HepG2 (cell line): ENCODE measurements around the gene PRSS12. TPM values are rescaled to one million over a fixed set of nuclear protein-coding genes. Genes with fewer than 3 reads are reported as not detected.

Source experiments
- HDAC1 ChIP-seq: sonication (generic); formaldehyde crosslinking; IDR thresholded peaks from 2 replicates; pipeline ENCODE4 v1.5.1; 2020; ENCODE audit warnings: mild to moderate bottlenecking, missing genetic modification reagents
- HNF1A ChIP-seq, 2 experiments: sonication (generic) in 1 of 2; formaldehyde crosslinking in 1 of 2; IDR thresholded peaks; 2 replicates each; pipeline versions ENCODE4 v1.4.0 to v1.6.1; 2016 to 2020; ENCODE audit warnings: borderline replicate concordance in 1 of 2, low read depth in 1 of 2, mild to moderate bottlenecking in 1 of 2, missing genetic modification reagents in 1 of 2
- PAXIP1 ChIP-seq: sonication (generic); formaldehyde crosslinking; conservative IDR thresholded peaks from 2 replicates; pipeline ENCODE4 v1.4.0; 2020; ENCODE audit warnings: mild to moderate bottlenecking, missing genetic modification reagents, moderate library complexity
- RFX5 ChIP-seq: IDR thresholded peaks from 2 replicates; pipeline ENCODE4 v1.6.1; 2011; ENCODE audit warnings: low read depth, low read length, improper control_type of control experiment
- SIN3B ChIP-seq: fragments of 150-350 bp; IDR thresholded peaks from 2 replicates; pipeline ENCODE4 v1.6.1; 2014; ENCODE audit warnings: low read length
- ZNF225 ChIP-seq: sonication (generic); formaldehyde crosslinking; IDR thresholded peaks from 2 replicates; pipeline ENCODE4 v1.4.0; 2020; ENCODE audit warnings: mild to moderate bottlenecking, missing genetic modification reagents
- ZNF431 ChIP-seq: sonication (generic); formaldehyde crosslinking; IDR thresholded peaks from 2 replicates; pipeline ENCODE4 v1.9.0; 2022; ENCODE audit warnings: missing genetic modification reagents, low read depth, mild to moderate bottlenecking, borderline replicate concordance
- ZNF790 ChIP-seq: sonication (generic); formaldehyde crosslinking; IDR thresholded peaks from 2 replicates; pipeline ENCODE4 v1.8.0; 2022; ENCODE audit warnings: missing genetic modification reagents, mild to moderate bottlenecking, borderline replicate concordance
- polyA plus RNA-seq, 8 experiments: library from polyadenylated mRNA; depleted of rRNA in 3 of 8; stranded (reverse) in 7 of 8; unstranded in 1 of 8; fragments of >200 nt; fragmentation: Illumina TruSeq in 4 of 8; extraction: Trizol in 4 of 8; gene quantifications; 2 replicates each; pipeline versions ENCODE4 v1.2.1 to v1.2.3, GENCODE V29; 2011 to 2016; ENCODE audit warnings: low read depth in 4 of 8, missing spikeins in 1 of 8, mixed read lengths in 1 of 8; ENCODE audit not compliant: insufficient read depth in 1 of 8
- total RNA-seq, 5 experiments: library from RNA; depleted of rRNA; stranded (reverse); fragments of >200 nt; fragmentation: Illumina TruSeq; extraction: Trizol; gene quantifications; 2 replicates each; pipeline ENCODE4 v1.2.3, GENCODE V29; 2016; ENCODE audit warnings: low read depth in 1 of 5
- TF ChIP-seq, protein P1 (sequence below): sonication (generic); formaldehyde crosslinking; IDR thresholded peaks from 2 replicates; pipeline ENCODE4 v1.4.0; 2020; ENCODE audit warnings: mild to moderate bottlenecking, missing genetic modification reagents
- TF ChIP-seq, protein P2 (sequence below): sonication (generic); formaldehyde crosslinking; IDR thresholded peaks from 2 replicates; pipeline ENCODE4 v1.9.0; 2021; ENCODE audit warnings: missing genetic modification reagents, mild to moderate bottlenecking, borderline replicate concordance
- TF ChIP-seq, protein P3 (sequence below): sonication (generic); formaldehyde crosslinking; IDR thresholded peaks from 2 replicates; pipeline ENCODE4 v1.4.0; 2020; ENCODE audit warnings: mild to moderate bottlenecking, missing genetic modification reagents
- TF ChIP-seq, protein P4 (sequence below): IDR thresholded peaks from 2 replicates; pipeline ENCODE4 v1.6.1; 2016; ENCODE audit warnings: mild to moderate bottlenecking

Gene PRSS12
- total and polyA plus RNA-seq, 2 of the 13 experiments (the other 11 are each of a cell fraction or from before 2014, with no cell fraction given): 0.02 TPM; not detected in 1

DNA sequence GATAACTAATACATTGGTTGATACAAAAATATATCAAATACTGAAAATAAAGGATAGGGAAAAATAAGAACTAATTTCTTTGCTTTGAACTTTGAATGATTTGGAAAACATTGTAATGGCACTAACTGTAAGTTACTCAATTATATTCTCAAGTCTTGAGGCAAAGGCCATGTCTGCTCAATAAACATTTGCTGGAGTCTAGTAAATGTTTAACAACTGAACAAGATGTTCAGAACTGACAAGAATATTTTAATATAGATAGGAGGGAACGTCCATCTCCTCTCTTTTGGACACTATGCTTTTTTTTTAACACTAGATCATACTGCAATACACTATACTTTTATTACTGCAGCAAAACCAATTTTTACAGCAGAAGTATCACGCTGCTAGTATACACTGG lies 76.2 kb downstream of the PRSS12 start (continued):
- TF ChIP-seq HNF1A (IDR thresholded peaks at IDR 0.05; ENCODE audit: low read depth) (0 out of 2 replicates have a peak, but pooled peaks have one; percentile 30), HNF1A (CRISPR knock-in tag; IDR thresholded peaks at IDR 0.05; ENCODE audit: borderline replicate concordance) (no peak), HDAC1 (CRISPR knock-in tag) (no peak), ZNF790 (CRISPR knock-in tag) (no peak), SIN3B (no peak), RFX5 (no peak), ZNF431 (CRISPR knock-in tag) (no peak), ZNF225 (no peak), PAXIP1 (peak; percentile 48)
- TF ChIP-seq, protein P1, sequence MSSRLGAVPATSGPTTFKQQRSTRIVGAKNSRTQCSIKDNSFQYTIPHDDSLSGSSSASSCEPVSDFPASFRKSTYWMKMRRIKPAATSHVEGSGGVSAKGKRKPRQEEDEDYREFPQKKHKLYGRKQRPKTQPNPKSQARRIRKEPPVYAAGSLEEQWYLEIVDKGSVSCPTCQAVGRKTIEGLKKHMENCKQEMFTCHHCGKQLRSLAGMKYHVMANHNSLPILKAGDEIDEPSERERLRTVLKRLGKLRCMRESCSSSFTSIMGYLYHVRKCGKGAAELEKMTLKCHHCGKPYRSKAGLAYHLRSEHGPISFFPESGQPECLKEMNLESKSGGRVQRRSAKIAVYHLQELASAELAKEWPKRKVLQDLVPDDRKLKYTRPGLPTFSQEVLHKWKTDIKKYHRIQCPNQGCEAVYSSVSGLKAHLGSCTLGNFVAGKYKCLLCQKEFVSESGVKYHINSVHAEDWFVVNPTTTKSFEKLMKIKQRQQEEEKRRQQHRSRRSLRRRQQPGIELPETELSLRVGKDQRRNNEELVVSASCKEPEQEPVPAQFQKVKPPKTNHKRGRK (CRISPR knock-in tag): no peak
- TF ChIP-seq, protein P2, sequence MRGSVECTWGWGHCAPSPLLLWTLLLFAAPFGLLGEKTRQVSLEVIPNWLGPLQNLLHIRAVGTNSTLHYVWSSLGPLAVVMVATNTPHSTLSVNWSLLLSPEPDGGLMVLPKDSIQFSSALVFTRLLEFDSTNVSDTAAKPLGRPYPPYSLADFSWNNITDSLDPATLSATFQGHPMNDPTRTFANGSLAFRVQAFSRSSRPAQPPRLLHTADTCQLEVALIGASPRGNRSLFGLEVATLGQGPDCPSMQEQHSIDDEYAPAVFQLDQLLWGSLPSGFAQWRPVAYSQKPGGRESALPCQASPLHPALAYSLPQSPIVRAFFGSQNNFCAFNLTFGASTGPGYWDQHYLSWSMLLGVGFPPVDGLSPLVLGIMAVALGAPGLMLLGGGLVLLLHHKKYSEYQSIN (CRISPR knock-in tag): no peak
- TF ChIP-seq, protein P3, sequence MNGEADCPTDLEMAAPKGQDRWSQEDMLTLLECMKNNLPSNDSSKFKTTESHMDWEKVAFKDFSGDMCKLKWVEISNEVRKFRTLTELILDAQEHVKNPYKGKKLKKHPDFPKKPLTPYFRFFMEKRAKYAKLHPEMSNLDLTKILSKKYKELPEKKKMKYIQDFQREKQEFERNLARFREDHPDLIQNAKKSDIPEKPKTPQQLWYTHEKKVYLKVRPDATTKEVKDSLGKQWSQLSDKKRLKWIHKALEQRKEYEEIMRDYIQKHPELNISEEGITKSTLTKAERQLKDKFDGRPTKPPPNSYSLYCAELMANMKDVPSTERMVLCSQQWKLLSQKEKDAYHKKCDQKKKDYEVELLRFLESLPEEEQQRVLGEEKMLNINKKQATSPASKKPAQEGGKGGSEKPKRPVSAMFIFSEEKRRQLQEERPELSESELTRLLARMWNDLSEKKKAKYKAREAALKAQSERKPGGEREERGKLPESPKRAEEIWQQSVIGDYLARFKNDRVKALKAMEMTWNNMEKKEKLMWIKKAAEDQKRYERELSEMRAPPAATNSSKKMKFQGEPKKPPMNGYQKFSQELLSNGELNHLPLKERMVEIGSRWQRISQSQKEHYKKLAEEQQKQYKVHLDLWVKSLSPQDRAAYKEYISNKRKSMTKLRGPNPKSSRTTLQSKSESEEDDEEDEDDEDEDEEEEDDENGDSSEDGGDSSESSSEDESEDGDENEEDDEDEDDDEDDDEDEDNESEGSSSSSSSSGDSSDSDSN (CRISPR knock-in tag): no peak
- TF ChIP-seq, protein P4, sequence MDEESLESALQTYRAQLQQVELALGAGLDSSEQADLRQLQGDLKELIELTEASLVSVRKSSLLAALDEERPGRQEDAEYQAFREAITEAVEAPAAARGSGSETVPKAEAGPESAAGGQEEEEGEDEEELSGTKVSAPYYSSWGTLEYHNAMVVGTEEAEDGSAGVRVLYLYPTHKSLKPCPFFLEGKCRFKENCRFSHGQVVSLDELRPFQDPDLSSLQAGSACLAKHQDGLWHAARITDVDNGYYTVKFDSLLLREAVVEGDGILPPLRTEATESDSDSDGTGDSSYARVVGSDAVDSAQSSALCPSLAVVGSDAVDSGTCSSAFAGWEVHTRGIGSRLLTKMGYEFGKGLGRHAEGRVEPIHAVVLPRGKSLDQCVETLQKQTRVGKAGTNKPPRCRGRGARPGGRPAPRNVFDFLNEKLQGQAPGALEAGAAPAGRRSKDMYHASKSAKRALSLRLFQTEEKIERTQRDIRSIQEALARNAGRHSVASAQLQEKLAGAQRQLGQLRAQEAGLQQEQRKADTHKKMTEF (CRISPR knock-in tag): 0 out of 2 replicates have a peak, but pooled peaks have one; percentile 9
